ENCODE results near the gene C1orf56.

C1orf56 gene

GRCh38 chr1:151047591-151047924 lies at the start of gene C1orf56:
TSS of gene C1orf56 (plus strand) at chr1:151047751. CDS start at chr1:151047848, 97 bp downstream.
- peak; percentile 51 to 59 for DNase-seq

DNA sequence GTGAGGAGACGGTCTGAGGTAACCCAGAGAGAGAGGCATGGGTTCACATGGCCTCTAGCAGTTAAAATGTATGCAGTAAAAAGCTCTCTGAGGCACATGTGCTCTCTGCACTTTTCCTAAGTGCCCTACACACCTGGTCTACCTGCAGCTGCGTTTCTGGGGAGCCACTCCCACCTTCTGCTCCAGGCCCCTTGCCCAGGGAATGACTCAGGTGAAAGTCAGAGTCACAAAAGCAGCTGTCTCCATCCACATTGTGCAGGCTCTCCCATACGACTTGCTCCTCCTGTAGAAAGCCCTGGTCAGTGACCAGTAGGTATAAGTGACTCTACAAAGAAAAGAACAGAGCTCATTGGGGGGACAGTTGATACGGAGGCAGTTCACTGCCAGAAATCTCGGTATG lies 49.6 kb upstream of the C1orf56 start:
- DNase-seq, result no peak

GRCh38 chr1:150999051-150999674 lies 48.4 kb upstream of the C1orf56 start:
- DNase-seq, result peak in 1 of 2 experiments; percentile 19

DNA sequence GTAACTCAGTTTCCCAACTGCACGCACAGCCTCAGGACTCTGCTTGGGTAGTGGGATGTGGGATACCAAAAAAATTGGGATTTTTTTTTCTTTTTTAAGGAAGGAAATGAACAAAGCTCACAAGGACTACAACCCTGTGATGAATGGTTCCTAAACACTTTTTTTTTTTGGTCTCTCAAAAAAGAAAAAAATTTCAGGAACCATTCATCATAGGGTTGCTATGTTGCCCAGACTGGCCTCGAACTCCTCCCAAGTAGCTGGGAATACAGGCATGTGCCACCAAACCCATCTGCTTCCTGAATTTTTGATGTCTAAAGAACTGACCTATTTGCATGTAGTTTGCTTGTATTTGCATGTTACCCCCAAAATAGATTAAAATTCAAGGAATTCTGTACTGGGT lies 47.6 kb upstream of the C1orf56 start:
- no peak for DNase-seq

DNA sequence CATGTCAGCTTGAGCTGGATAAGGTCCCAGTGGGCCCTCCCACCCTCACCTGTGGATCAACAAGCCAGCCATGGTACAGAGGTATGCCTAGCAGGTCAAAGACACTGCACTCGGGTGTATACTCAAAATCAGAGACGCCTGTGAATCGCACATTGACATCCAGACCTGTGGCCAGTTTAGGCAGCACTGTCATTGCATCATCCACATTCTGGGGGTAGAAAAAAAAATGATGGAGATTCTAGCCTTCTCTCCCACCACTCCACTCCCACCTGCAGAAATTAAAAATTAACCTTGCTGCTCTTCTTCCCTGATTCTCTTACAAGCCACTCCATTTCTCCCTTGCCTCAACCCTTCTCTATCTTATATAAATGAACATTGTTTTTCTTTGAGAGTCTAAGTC lies 47.1 kb upstream of the C1orf56 start:
- DNase-seq, result no peak

DNA sequence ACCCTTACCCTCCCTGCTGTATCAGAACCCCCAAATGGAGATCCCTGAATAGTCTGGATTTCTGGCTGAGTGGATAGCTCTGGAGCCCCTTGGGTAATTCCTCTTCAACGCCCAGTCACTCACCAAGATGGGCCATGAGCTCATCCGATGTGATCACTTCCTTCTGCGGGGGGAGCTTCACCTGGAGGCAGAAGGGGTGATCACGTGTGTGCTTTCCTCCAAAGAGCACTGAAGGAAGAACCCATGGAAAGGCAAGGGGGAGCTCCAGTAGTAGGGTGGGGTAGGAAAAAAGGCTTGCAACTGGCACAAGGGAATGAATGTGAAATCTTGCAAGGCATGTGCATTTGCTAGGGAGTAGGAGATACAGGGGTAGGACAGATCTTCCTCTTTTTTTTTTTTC lies 45.9 kb upstream of the C1orf56 start:
- no peak for DNase-seq

GRCh38 chr1:151002051-151002450 lies 45.5 kb upstream of the C1orf56 start:
- no peak for DNase-seq

DNA sequence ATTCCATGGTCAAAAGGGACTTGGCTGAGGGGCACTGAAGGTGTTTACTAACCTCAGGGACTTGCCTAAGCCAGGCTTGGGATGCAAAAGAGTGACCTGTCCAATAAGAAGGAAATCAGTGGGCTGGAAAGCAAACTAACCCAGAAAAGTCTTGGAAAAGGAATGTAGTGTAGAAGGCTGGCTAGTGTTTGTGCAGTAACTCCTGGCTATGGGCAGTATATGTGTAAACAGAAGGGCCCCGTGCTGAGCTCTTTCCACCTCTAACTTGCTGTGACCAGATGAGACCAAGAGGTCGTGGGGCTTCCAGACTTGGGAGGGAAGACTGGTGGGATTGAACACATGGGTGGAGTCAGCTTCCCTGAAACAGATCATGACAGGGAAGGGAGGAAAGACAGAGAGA lies 44.9 kb upstream of the C1orf56 start:
- DNase-seq, result no peak

GRCh38 chr1:151003180-151003579 lies 44.4 kb upstream of the C1orf56 start:
- no peak for DNase-seq

- DNase-seq, result no peak
Measured at GRCh38 chr1:151005729-151006319, 41.7 kb upstream of the C1orf56 start.

- DNase-seq, result no peak
Measured at GRCh38 chr1:151006327-151007052, 41.1 kb upstream of the C1orf56 start, which contains the start of gene MINDY1. TSS of gene MINDY1 (minus strand) at chr1:151006902. CDS start at chr1:151002617, 4,285 bp downstream.

DNA sequence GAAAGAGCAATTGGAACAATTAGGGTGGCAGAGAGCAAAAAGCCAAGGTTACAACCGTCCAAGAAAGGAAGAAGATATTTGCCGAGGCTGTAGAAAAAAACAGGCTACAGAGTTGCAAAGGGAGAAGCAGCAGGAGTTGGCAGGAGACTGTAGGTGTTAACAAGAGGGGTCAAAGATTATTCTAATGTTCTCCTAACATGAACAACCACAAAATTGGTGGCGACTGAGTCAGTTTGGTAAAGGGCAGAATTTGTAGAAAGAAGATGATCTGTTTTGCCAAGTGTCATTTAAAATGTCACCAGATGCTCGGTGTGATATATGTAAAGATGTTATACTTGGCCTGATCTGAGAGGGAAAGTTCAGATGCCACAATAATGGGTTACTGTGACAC lies 39.7 kb upstream of the C1orf56 start:
- no peak for DNase-seq

DNA sequence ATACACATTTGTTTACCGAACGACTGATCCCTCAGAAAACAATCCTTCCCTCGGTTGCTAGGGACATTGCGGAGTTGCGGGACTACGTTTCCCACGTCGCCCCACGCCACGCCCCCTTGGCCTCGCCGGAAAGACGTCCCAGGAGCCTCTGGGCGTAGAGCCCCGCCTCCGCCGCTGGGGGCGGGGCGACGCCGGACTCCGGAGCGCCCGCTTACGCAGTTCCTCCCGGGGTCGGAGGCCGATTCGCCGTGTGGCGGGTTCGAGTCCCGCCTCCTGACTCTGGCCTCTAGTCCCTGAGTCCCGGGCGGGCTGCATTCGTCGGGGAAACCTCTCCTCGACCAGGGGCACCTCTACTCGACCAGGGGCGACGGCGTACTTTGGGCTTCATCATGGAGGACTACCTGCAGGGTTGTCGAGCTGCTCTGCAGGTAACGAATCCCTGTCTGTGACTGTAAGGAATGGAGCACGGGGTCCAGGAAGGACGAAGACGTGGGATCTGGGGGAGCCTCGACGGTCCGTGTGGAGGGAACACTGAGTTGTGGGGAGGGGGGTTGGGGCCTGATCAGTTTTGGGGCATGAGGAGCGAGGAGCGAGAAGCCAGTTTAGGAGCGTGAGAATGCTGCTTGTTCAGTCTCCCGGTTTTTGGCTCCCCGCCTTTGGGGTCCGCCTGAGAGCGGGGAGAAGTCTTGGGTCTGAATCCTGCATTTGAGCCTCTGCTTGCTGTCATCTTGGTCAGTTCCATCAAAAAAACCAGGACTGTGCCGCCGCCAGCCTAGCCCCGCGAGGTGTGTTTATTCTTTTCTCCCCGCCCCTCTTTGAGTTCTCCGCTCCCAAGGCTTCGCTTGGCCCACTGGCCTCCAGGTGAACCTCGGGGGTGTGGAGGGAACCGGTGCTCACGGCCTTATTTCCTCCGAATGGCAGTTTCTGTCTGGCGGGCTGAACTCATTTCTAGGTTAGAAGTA lies 39.0 kb upstream of the C1orf56 start, which contains the start of gene PRUNE1:
Gene PRUNE1 (plus strand): TSS at position 206 of the 962 bp plus-strand sequence. CDS start 184 bp downstream, at position 390.
- peak; percentile 92 to 96 for DNase-seq

DNA sequence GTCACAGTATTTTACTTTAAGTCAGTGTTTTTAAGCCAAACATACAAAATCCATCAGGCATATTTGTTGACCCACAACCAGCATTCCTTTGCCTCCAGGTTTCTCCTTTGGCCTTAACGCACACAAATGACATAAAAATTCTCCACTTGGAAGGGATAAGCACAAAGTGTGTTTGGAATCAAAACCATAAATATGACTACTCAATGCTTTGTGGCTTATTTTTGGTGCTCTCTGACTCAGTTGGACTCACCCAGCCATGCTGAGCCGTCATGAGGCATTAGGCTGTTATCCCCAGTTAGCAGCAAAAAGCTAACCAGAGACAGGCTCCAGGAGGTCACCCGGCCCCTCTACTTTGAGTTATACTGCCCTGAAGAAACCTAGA lies 38.4 kb upstream of the C1orf56 start:
- DNase-seq, result no peak

DNA sequence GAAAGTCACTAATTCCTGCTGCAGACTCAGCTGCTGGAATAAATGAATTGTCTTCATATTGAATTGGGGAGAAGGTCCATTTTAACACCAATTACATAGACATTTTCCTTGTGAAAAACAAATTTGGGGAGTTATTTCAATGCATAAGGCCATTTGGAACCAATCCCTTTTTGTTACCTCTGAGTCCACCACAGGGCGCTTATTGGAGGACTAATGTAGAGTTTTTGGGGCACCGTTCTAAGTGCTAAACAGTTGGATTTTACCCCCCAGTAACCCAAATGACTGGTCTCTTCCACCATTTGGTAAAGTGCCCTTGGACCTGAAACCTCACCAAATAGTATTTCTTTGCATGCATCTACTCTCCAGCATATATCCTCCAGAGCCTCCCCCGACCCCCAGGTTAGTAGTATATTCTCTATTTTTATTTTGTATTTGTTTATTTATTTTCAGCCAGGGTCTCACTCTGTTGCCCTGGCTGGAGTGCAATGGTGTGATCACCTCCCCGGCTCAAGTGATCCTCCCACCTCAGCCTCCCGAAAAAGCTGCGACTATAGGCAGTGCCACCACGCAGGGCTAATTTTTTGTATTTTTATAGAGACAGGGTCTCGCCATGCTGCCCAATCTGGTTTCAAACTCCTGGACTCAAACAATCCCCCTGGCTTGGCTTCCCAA lies 37.7 kb upstream of the C1orf56 start:
- no peak for DNase-seq

DNA sequence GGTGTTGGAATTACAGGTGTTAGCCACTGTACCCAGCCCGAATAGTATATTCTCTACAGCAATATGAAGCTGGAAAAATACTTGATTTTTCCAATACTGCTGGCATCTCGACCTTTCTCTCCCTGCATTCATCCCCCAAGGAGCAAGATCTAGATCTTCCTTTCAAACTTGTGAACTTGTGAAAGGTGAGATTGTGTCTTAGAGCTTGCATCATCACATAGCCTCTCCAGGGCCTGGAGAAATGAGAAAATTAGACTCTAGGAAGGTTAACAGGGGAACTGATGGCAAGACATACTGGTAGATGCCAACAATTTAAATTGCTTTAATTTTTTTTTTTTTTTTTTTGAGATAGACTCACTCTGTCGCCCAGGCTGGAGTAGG lies 37.2 kb upstream of the C1orf56 start:
- no peak for DNase-seq

DNA sequence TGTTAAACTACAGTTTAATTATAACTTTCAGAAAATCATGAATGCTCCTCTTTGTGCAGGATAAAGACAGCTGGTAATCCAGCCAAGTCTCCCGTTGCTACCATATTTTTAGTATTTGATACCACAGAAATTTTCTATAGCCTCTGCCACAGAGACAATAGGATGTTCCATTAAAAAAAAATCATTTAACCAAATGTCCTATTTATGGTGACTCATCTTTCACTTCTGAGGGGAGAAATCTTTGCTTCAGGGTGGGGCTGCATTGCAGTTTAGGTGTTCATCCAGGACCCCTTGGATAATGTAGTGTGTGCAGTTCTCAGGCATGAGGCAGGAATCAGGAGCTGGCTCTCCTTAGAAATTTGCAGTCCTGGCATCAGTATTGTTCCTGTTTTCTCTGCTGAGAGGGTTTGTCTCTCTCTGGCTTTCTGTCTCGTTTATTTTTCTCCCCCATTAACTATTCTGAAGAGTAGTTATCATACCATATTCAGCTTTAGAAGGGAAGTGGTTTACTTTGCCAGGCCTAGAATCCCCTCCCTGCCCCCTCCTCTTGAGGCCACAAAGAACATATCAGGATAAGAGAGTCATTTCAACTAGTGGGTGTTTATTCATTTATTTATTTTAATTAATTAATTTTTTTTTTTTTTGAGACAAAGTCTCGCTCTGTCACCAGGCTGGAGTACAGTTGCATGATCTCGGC lies 36.2 kb upstream of the C1orf56 start:
- DNase-seq, result no peak

DNA sequence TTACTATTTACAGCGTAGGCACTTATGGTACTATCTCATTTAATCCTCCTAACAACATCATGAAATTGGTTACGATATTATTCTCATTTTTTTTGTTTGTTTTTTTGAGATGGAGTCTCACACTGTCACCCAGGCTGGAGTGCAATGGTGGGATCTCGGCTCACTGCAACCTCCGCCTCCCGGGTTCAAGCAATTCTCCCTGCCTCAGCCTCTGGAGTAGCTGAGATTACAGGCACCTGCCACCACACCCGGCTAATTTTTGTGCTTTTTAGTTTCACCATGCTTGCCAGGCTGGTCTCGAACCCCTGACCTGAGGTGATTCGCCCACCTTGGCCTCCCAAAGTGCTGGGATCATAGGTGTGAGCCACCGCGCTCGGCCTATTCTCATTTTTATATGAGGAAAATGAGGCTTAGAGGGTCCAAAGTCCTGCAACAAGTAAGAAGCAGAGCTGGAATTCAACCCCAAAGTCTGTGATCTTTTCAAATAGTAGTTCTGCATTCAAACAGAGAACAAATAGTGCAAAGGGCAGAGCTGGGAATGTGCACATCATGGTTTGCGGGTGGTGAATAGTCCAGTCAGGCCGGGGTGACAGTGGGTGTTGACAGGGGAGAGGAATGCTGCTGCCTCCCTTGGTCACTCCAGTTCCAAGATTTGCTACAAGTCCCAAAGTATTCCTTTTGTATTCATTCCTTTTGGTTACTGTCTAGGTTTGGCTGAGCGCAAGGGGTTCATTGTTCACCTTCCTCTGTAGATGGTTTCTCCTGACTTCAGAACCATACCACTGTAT lies 34.7 kb upstream of the C1orf56 start:
- no peak for DNase-seq

GRCh38 chr1:151013518-151013917 lies 34.0 kb upstream of the C1orf56 start:
- DNase-seq, result no peak

DNA sequence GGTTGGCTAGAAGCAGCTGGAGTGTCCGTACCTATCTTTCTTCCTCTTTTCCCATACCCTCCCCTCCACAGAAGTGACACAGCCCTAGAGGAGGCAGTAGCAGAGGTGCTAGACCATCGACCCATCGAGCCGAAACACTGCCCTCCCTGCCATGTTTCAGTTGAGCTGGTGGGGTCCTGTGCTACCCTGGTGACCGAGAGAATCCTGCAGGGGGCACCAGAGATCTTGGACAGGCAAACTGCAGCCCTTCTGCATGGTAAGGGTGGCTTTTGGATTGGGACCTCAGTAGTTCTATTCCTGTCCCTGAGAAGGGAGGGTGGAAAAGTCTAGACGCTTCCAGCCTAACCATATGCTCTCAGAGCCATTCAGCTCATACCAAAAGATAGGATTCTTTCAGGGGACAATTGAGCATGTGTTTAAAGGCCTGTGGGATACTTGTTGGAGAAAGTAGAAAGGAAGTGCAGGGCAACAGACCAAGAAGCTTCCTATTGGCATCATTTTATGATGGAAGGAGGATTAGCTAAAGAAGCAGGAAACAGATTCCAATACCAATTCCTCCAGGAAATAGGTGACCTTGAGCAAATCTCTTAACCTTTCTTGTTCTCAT lies 22.9 kb upstream of the C1orf56 start:
- peak; percentile 76 to 79 for DNase-seq

DNA sequence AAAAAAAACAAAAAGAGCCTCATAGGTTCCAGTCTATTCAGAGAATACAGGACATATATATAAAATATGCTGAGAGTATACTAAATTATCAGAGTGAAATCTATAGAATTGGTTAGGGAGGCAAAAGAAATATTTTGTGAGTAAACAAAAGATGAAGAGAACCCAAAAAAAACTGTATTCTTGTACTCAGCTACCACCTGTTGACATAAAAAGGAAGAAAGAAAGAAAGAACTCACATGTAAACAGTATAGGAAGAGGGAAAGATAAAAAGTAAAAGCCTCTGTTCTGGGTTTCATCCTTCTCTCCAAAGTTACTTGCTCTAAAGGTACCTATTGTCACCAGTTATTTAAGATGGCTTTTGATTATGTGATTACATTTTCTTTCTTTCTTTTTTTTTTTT lies 21.1 kb upstream of the C1orf56 start:
- DNase-seq, result no peak

Data from stimulated activated CD4-positive, alpha-beta T cell treated with anti-CD3 and anti-CD28 coated beads, Interleukin-4, amount 100 ng/mL, for 4 hours (primary cell).